Gastrocnemius medialis (tissue), 4 donors: ENCODE measurements around the gene DMRTB1. TPM values are rescaled to one million over a fixed set of nuclear protein-coding genes. Genes with fewer than 3 reads are reported as not detected.

ENCODE experiments used
- ATAC-seq, 2 donors: fragments of 150-250 bp; one replicate each; pipeline ENCODE4 v1.9.1; 2016
- DNase-seq, 2 donors: peaks; one replicate each; pipeline ENCODE4 v3.0.0-alpha.2; 2019
- H3K27ac ChIP-seq, 4 donors: fragments of 200-600 bp; sonication (generic); 1 replicate in 1 of 4; 2 replicates in 3 of 4; pipeline ENCODE4 v1.5.1; 2016 to 2018; ENCODE audit warnings: mild to moderate bottlenecking in 2 of 4, moderate library complexity in 1 of 4
- H3K27me3 ChIP-seq, 3 donors: fragments of 200-600 bp; sonication (generic) in 2 of 3; 1 replicate in 1 of 3; 2 replicates in 2 of 3; pipeline versions ENCODE4 v1.5.1 to v1.6.0; 2016 to 2019; ENCODE audit warnings: mild to moderate bottlenecking in 1 of 3, moderate library complexity in 1 of 3
- H3K36me3 ChIP-seq, 2 donors: fragments of 200-600 bp; sonication (generic) in 1 of 2; one replicate each; pipeline ENCODE4 v1.5.1; 2017 to 2018
- H3K4me1 ChIP-seq, 2 donors: fragments of 200-600 bp; sonication (generic) in 1 of 2; one replicate each; pipeline ENCODE4 v1.5.1; 2016 to 2017; ENCODE audit warnings: mild to moderate bottlenecking in 2 of 2
- H3K4me3 ChIP-seq, 4 donors: fragments of 200-600 bp; sonication (generic) in 3 of 4; 1 replicate in 1 of 4; 2 replicates in 3 of 4; pipeline ENCODE4 v1.5.1; 2016 to 2019; ENCODE audit warnings: mild to moderate bottlenecking in 2 of 4
- H3K9me3 ChIP-seq, 3 donors: fragments of 200-600 bp; sonication (generic) in 2 of 3; 1 replicate in 1 of 3; 2 replicates in 2 of 3; pipeline ENCODE4 v1.5.1; 2016 to 2019
- POLR2A ChIP-seq, 2 donors: fragments of 450-650 bp; IDR thresholded peaks; one replicate each; pipeline ENCODE4 v1.6.1; 2017; ENCODE audit warnings: antibody characterized with exemption in 2 of 2, mild to moderate bottlenecking in 2 of 2, moderate library complexity in 2 of 2
- in situ Hi-C, 4 donors: fragments of 200-750 bp; cut with MboI; loops; one replicate each; pipeline versions ENCODE4 v1.15.0 to v1.8.0; 2017; ENCODE audit warnings: low sequenced_read_pairs in 4 of 4
- intact Hi-C: fragments of 100-400 bp; cut with DNase I; formaldehyde crosslinking; loops from one replicate; pipeline ENCODE4 v1.15.1; 2023; ENCODE audit warnings: low total_unique reads
- total RNA-seq, 4 donors: library from RNA; depleted of rRNA; stranded (reverse); fragments of >200 nt; gene quantifications; one replicate each; pipeline versions ENCODE4 v1.1.0 to v1.2.3, GENCODE V29; 2016
- TF ChIP-seq, protein P1 (sequence below), 5 experiments: fragments of 450-650 bp in 3 of 5; fragments of 200-600 bp in 2 of 5; sonication (generic) in 2 of 5; IDR thresholded peaks in 4 of 5; conservative IDR thresholded peaks in 1 of 5; 1 replicate in 4 of 5; 2 replicates in 1 of 5; pipeline ENCODE4 v1.5.1; 2016 to 2019; ENCODE audit warnings: antibody characterized with exemption in 5 of 5, mild to moderate bottlenecking in 3 of 5, moderate library complexity in 3 of 5

The DMRTB1 gene
- total RNA-seq, 4 donors from 2014 or later: not detected

DNA sequence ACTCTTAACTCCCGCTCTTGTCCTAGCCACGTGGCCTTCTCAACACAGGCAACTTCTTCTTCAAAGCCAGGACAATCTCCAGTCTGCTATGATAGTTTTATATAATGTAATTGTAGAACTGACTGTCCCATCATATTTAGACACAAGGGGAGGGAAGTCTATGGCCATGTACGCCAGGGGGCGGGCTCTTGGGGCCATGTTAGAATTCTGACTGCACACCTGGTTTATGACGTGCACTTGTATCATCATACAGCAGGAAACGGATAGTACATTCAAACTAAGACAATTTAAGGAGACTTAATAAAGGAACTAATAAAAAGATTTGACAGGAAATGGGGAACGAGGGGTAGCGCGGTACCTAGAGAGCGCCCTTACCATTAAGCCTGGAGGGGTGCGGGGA lies 21.5 kb downstream of the DMRTB1 start:
- Histone ChIP-seq H3K9me3 (no peaks in the 10 kb centered on the region), H3K4me1 (no peaks in the 10 kb centered on the region), H3K36me3 (no peaks in the 10 kb centered on the region), H3K4me3 (no peak overlapping the region), H3K27ac (no peak overlapping the region), H3K27me3 (peaks cover 0 to 2% (median 0%) of the 10 kb centered on the region in 3 donors)
- in situ Hi-C loops (loop anchor here (10.0 to 25.0 kb wide), 4 partner anchors 114 to 274 kb away; no protein-coding TSS in a partner anchor), intact Hi-C loops (no loop called here)
- ATAC-seq (no peak), DNase-seq (no peak)
- TF ChIP-seq, protein P1, sequence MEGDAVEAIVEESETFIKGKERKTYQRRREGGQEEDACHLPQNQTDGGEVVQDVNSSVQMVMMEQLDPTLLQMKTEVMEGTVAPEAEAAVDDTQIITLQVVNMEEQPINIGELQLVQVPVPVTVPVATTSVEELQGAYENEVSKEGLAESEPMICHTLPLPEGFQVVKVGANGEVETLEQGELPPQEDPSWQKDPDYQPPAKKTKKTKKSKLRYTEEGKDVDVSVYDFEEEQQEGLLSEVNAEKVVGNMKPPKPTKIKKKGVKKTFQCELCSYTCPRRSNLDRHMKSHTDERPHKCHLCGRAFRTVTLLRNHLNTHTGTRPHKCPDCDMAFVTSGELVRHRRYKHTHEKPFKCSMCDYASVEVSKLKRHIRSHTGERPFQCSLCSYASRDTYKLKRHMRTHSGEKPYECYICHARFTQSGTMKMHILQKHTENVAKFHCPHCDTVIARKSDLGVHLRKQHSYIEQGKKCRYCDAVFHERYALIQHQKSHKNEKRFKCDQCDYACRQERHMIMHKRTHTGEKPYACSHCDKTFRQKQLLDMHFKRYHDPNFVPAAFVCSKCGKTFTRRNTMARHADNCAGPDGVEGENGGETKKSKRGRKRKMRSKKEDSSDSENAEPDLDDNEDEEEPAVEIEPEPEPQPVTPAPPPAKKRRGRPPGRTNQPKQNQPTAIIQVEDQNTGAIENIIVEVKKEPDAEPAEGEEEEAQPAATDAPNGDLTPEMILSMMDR (IDR thresholded peaks at IDR 0.05 in 4 of 5, conservative IDR thresholded peaks at IDR 0.05 in 1 of 5): no peak
- no peak for TF ChIP-seq POLR2A (IDR thresholded peaks at IDR 0.05)

DNA sequence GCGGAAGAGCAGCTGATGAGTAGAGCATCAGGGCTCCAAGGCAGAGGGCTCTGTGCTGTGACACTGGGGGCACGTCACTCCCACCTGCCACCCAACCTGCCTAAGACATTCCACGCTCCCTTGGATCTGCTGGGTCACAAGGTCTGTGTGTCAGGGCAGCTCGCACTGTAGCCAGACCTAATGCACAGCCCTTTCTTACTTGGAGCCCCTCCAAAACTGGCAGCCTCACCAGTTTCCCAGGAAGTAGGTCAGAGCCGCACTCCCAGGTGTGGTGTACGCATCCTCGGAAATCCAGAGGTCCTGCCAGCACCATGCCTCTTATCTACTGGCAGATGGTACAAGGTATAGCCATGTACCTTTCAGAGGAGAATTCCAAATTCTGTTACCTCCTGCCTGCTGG lies 22.3 kb downstream of the DMRTB1 start:
- Histone ChIP-seq H3K4me3 (no peak overlapping the region), H3K36me3 (no peaks in the 10 kb centered on the region), H3K9me3 (no peaks in the 10 kb centered on the region), H3K4me1 (no peaks in the 10 kb centered on the region), H3K27me3 (peaks cover 0 to 9% (median 0%) of the 10 kb centered on the region in 3 donors), H3K27ac (no peak overlapping the region)
- no peak for TF ChIP-seq POLR2A (IDR thresholded peaks at IDR 0.05)
- TF ChIP-seq, protein P1 (IDR thresholded peaks at IDR 0.05 in 4 of 5, conservative IDR thresholded peaks at IDR 0.05 in 1 of 5): no peak
- no peak for DNase-seq
- in situ Hi-C loops: loop anchor here (10.0 to 25.0 kb wide), 4 partner anchors 113 to 273 kb away; no protein-coding TSS in a partner anchor
- intact Hi-C loops: no loop called here
- ATAC-seq: no peak

GRCh38 chr1:53482441-53483153 lies 23.4 kb downstream of the DMRTB1 start:
- Histone ChIP-seq H3K27me3 (peaks cover 0 to 13% (median 0%) of the 10 kb centered on the region in 3 donors), H3K4me3 (no peak overlapping the region), H3K36me3 (no peaks in the 10 kb centered on the region), H3K9me3 (no peaks in the 10 kb centered on the region), H3K27ac (no peak overlapping the region), H3K4me1 (no peaks in the 10 kb centered on the region)
- DNase-seq (no peak), ATAC-seq (no peak)
- intact Hi-C loops: no loop called here
- no peak for TF ChIP-seq POLR2A (IDR thresholded peaks at IDR 0.05)
- TF ChIP-seq, protein P1 (IDR thresholded peaks at IDR 0.05 in 4 of 5, conservative IDR thresholded peaks at IDR 0.05 in 1 of 5): no peak
- in situ Hi-C loops: loop anchor here (10.0 to 25.0 kb wide), 4 partner anchors 112 to 272 kb away; no protein-coding TSS in a partner anchor

DNA sequence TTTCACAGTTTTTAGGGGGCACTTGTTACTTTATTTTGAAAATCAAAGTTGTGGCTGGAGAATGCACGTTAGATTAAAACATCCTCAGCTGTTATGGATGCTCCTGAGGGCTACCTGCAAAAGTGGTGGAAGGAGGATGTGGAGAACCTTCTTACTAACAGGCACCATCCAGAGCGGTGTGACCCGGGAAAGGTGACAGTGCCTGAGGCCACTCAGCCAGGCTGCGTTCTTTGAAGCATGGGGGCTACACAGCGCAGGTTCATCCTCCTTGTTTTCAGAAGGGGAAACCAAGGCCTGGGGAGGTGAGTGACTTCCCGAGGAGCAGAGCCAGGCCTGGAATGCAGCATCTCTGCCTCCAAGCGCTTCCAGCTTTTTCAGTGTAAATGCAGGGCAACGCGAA lies 24.0 kb downstream of the DMRTB1 start:
- Histone ChIP-seq H3K36me3 (no peaks in the 10 kb centered on the region), H3K4me1 (no peaks in the 10 kb centered on the region), H3K4me3 (no peak overlapping the region), H3K27ac (no peak overlapping the region), H3K9me3 (no peaks in the 10 kb centered on the region), H3K27me3 (peaks cover 0 to 18% (median under 1%) of the 10 kb centered on the region in 3 donors)
- intact Hi-C loops (no loop called here), in situ Hi-C loops (loop anchor here (10.0 to 25.0 kb wide), 4 partner anchors 112 to 272 kb away; no protein-coding TSS in a partner anchor)
- DNase-seq (no peak), ATAC-seq (no peak)
- TF ChIP-seq, protein P1 (IDR thresholded peaks at IDR 0.05 in 4 of 5, conservative IDR thresholded peaks at IDR 0.05 in 1 of 5): no peak
- no peak for TF ChIP-seq POLR2A (IDR thresholded peaks at IDR 0.05)
